Transverse colon (tissue), 4 donors: ENCODE measurements around the gene C1orf35.

Experiments
- EP300 ChIP-seq: sonication (generic); formaldehyde crosslinking; IDR thresholded peaks from one replicate; pipeline ENCODE4 v1.6.1; 2017; ENCODE audit warnings: antibody characterized with exemption, low read depth
- POLR2A ChIP-seq: fragments of 450-650 bp; IDR thresholded peaks from one replicate; pipeline ENCODE4 v1.6.1; 2016; ENCODE audit warnings: antibody characterized with exemption, mild to moderate bottlenecking, moderate library complexity
- POLR2AphosphoS5 ChIP-seq, 3 donors: sonication (generic); formaldehyde crosslinking; IDR thresholded peaks; one replicate each; pipeline ENCODE4 v1.6.1; 2016; ENCODE audit warnings: antibody characterized with exemption in 3 of 3
- TF ChIP-seq, protein P1 (sequence below), 5 experiments: fragments of 200-600 bp in 3 of 5; fragments of 450-650 bp in 2 of 5; sonication (generic) in 3 of 5; IDR thresholded peaks; 1 replicate in 2 of 5; 2 replicates in 3 of 5; pipeline ENCODE4 v1.5.1; 2016 to 2017; ENCODE audit warnings: antibody characterized with exemption in 5 of 5, inconsistent platforms in 3 of 5, mild to moderate bottlenecking in 2 of 5, moderate library complexity in 1 of 5

DNA sequence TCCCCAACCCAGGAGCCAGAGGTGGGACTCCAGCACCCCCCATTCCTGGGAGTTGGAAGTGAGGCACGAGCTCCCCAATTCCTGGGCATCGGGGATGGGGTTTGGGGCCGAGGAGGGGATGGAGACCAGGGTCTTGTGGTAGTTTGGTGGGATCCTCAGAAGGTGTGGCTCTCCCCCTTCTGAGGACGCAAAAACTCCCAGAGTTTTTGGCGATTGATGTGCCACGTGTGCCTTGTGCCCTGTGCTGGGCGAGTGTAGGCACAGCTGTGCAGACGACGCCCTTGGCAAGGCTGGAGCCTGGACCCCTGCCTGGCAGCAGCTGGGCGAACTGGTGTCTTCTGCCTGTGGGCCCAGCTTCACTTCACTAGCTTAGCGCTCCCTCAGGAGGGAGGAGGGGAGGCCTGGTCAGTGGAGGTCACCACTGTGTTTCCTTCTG lies 39.6 kb upstream of the C1orf35 start:
- no peak for TF ChIP-seq POLR2A
- TF ChIP-seq, protein P1, sequence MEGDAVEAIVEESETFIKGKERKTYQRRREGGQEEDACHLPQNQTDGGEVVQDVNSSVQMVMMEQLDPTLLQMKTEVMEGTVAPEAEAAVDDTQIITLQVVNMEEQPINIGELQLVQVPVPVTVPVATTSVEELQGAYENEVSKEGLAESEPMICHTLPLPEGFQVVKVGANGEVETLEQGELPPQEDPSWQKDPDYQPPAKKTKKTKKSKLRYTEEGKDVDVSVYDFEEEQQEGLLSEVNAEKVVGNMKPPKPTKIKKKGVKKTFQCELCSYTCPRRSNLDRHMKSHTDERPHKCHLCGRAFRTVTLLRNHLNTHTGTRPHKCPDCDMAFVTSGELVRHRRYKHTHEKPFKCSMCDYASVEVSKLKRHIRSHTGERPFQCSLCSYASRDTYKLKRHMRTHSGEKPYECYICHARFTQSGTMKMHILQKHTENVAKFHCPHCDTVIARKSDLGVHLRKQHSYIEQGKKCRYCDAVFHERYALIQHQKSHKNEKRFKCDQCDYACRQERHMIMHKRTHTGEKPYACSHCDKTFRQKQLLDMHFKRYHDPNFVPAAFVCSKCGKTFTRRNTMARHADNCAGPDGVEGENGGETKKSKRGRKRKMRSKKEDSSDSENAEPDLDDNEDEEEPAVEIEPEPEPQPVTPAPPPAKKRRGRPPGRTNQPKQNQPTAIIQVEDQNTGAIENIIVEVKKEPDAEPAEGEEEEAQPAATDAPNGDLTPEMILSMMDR (IDR thresholded peaks at IDR 0.05), result no peak
- no peak for TF ChIP-seq EP300
- TF ChIP-seq POLR2AphosphoS5 (IDR thresholded peaks at IDR 0.05), result no peak
